Measurements from ENCODE around the gene SIN3B.

Gene SIN3B

DNA sequence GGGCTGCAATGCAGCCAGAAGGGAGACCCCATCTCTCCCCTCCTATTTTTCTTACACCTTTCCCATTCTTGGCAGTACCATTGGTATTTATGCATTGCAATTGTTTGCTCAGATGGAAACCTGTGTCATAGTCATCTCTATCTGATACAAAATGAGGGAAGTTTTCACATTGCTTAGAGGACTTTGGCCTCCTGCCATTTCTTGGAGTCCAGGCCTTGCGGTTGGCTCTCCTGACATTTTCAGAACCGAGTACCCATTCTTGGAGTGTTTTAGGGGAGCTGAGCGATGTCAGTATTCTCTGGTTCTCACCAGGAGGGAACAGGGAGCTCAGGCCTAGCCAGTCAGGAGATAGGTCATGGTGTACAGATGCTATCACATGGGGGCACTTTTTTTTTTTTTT lies 1.5 kb downstream of the SIN3B start:
- no peak overlapping the region for H3K27ac ChIP-seq (ENCODE audit: extremely low read depth, low read depth, low read length)
- H3K4me1 ChIP-seq (ENCODE audit: control insufficient read depth, insufficient read depth, low read length) = no peaks in the 10 kb centered on the region
- no peak for TF ChIP-seq ZNF362 (tag by site-specific recombination; IDR thresholded peaks at IDR 0.05)
- no peak for TF ChIP-seq ZNF449 (tag by site-specific recombination; IDR thresholded peaks at IDR 0.05)
- no peak for TF ChIP-seq ZSCAN23 (tag by site-specific recombination; IDR thresholded peaks at IDR 0.05)
- TF ChIP-seq ZNF174 (tag by site-specific recombination; IDR thresholded peaks at IDR 0.05) = no peak
- TF ChIP-seq ZNF837 (tag by site-specific recombination; IDR thresholded peaks at IDR 0.05) = no peak
- no peak for TF ChIP-seq ZNF26 (tag by site-specific recombination; IDR thresholded peaks at IDR 0.05)
- TF ChIP-seq ZNF629 (tag by site-specific recombination; IDR thresholded peaks at IDR 0.05) = no peak
- TF ChIP-seq ZNF501 (tag by site-specific recombination; IDR thresholded peaks at IDR 0.05) = no peak
- no peak for TF ChIP-seq ZNF654 (tag by site-specific recombination; IDR thresholded peaks at IDR 0.05; ENCODE audit: low read depth)
- TF ChIP-seq KLF8 (tag by site-specific recombination; IDR thresholded peaks at IDR 0.05) = no peak
- ChIA-PET POLR2A (no interaction called here), CTCF (no interaction called here)
- H3K9me3 ChIP-seq (ENCODE audit: control insufficient read depth, insufficient read depth, low read depth, low read length) = no peaks in the 10 kb centered on the region
- peak overlapping the region; percentile 91 for H3K4me3 ChIP-seq (ENCODE audit: low read depth, low read length)
- peaks cover 16 to 44% of the 10 kb centered on the region in 2 experiments for H3K36me3 ChIP-seq (ENCODE audit: control insufficient read depth in 2 of 2, insufficient read depth in 1 of 2, low read length in 2 of 2)

GRCh38 chr19:16831531-16831930 lies 2.3 kb downstream of the SIN3B start:
- Histone ChIP-seq H3K36me3 (ENCODE audit: control insufficient read depth in 2 of 2, insufficient read depth in 1 of 2, low read length in 2 of 2) (peaks cover 16 to 53% of the 10 kb centered on the region in 2 experiments), H3K4me3 (ENCODE audit: low read depth, low read length) (no peak overlapping the region), H3K9me3 (ENCODE audit: control insufficient read depth, insufficient read depth, low read depth, low read length) (no peaks in the 10 kb centered on the region), H3K4me1 (ENCODE audit: control insufficient read depth, insufficient read depth, low read length) (no peaks in the 10 kb centered on the region), H3K27ac (ENCODE audit: extremely low read depth, low read depth, low read length) (no peak overlapping the region)
- TF ChIP-seq ZNF792 (tag by site-specific recombination; IDR thresholded peaks at IDR 0.05) (no peak), OVOL3 (tag by site-specific recombination; IDR thresholded peaks at IDR 0.05) (no peak), ZNF548 (tag by site-specific recombination; IDR thresholded peaks at IDR 0.05) (no peak), ZNF623 (tag by site-specific recombination; IDR thresholded peaks at IDR 0.05) (no peak), ZNF133 (tag by site-specific recombination; IDR thresholded peaks at IDR 0.05) (no peak), ZNF449 (tag by site-specific recombination; IDR thresholded peaks at IDR 0.05) (no peak), ZSCAN18 (tag by site-specific recombination; IDR thresholded peaks at IDR 0.05) (no peak), ZNF37A (tag by site-specific recombination; IDR thresholded peaks at IDR 0.05) (no peak), PRDM1 (tag by site-specific recombination; IDR thresholded peaks at IDR 0.05) (no peak), ZNF239 (tag by site-specific recombination; IDR thresholded peaks at IDR 0.05) (no peak), ZNF707 (tag by site-specific recombination; IDR thresholded peaks at IDR 0.05) (no peak)
- TF ChIP-seq, protein P1, sequence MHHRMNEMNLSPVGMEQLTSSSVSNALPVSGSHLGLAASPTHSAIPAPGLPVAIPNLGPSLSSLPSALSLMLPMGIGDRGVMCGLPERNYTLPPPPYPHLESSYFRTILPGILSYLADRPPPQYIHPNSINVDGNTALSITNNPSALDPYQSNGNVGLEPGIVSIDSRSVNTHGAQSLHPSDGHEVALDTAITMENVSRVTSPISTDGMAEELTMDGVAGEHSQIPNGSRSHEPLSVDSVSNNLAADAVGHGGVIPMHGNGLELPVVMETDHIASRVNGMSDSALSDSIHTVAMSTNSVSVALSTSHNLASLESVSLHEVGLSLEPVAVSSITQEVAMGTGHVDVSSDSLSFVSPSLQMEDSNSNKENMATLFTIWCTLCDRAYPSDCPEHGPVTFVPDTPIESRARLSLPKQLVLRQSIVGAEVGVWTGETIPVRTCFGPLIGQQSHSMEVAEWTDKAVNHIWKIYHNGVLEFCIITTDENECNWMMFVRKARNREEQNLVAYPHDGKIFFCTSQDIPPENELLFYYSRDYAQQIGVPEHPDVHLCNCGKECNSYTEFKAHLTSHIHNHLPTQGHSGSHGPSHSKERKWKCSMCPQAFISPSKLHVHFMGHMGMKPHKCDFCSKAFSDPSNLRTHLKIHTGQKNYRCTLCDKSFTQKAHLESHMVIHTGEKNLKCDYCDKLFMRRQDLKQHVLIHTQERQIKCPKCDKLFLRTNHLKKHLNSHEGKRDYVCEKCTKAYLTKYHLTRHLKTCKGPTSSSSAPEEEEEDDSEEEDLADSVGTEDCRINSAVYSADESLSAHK (tag by site-specific recombination; IDR thresholded peaks at IDR 0.05) = no peak
- TF ChIP-seq, protein P2, sequence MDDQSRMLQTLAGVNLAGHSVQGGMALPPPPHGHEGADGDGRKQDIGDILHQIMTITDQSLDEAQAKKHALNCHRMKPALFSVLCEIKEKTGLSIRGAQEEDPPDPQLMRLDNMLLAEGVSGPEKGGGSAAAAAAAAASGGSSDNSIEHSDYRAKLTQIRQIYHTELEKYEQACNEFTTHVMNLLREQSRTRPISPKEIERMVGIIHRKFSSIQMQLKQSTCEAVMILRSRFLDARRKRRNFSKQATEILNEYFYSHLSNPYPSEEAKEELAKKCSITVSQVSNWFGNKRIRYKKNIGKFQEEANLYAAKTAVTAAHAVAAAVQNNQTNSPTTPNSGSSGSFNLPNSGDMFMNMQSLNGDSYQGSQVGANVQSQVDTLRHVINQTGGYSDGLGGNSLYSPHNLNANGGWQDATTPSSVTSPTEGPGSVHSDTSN (CRISPR knock-in tag; IDR thresholded peaks at IDR 0.05) = no peak
- ChIA-PET POLR2A (no interaction called here), CTCF (interaction anchor here (0.5 to 0.6 kb wide), 2 partner anchors 250 to 487 kb away, joined by 3 to 4 read pairs; no protein-coding TSS in a partner anchor)
